Measurements from ENCODE around the gene PRKACB. TPM values are rescaled to one million over a fixed set of nuclear protein-coding genes. Genes with fewer than 3 reads are reported as not detected.
"Not testable (repeated sequence)": the region's sequence is repeated elsewhere in the genome, so short reads cannot be mapped to it uniquely, and the experiment has no call there.

The PRKACB gene
- total RNA-seq, 1 donor from 2014 or later, result 19.1 TPM

DNA sequence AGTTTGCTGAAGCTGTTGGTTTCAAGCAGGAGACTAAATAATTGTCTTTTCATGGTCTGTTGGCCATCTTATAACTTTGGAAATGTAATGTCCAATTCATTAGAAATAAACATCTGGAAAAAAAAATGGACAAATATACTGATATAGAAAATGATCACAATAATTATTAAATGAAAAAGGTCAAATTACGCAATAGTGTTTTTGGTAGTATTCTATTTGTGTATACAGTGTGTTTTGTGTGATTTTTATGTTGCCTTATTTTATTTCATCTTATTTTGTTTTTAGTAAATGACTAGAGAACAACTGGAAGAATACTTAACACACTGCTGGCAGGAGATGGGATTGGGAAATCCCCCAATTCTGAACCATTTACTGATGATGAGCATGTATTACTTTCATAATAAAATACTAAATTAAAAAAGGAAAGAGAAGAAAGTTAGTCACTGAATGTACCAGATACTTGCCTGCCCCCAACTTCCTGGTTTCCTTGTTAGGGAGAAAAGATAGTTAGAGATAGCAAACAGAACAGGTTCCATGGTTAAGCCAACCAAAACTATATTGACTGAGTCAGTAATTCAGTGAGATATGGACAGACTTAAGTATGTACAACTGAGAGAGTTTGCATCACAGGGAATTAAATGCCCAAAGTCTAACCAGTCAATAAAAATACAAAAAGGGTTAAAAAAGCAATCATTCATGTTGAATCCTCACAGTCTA is 133.4 kb downstream of the PRKACB start:
- peaks cover 5% of the 10 kb centered on the region for H3K27me3 Mint-ChIP-seq
- H3K4me1 Mint-ChIP-seq, result no peaks in the 10 kb centered on the region

DNA sequence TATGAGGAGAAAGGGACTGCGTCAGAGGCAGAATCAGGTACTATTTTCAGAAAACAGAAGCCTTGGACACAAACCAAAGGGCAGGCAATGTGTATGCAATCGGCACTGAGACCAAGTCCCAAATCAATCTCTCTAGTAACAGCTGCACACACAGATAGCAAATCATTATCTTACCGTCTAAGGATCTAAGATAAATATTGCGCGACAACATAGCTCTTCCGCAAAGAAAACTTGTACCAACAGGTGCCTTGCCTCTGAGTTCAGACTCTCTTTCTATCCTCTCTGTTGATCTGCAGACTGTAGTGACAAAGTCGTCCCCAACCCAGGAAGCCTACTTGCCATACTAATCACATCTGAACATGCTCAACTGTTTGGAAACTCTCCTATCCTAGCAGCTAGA is 134.8 kb downstream of the PRKACB start:
- intact Hi-C loops (cut with micrococcal nuclease), result no loop called here
- Mint-ChIP-seq H3K9me3 (peaks cover 10% of the 10 kb centered on the region), H3K36me3 (ENCODE audit: low read depth) (no peaks in the 10 kb centered on the region), H3K4me1 (no peaks in the 10 kb centered on the region), H3K27ac (no peak overlapping the region), H3K27me3 (peaks cover 12% of the 10 kb centered on the region), H3K4me3 (no peak overlapping the region)
- DNase-seq, result no peak

More for the DNA sequence above, 133.4 kb downstream of the PRKACB start:
- Mint-ChIP-seq H3K36me3 (ENCODE audit: low read depth) (no peaks in the 10 kb centered on the region), H3K9me3 (peaks cover 5% of the 10 kb centered on the region), H3K27ac (no peak overlapping the region), H3K4me3 (no peak overlapping the region)
- intact Hi-C loops (cut with micrococcal nuclease), result no loop called here
- no peak for DNase-seq

DNA sequence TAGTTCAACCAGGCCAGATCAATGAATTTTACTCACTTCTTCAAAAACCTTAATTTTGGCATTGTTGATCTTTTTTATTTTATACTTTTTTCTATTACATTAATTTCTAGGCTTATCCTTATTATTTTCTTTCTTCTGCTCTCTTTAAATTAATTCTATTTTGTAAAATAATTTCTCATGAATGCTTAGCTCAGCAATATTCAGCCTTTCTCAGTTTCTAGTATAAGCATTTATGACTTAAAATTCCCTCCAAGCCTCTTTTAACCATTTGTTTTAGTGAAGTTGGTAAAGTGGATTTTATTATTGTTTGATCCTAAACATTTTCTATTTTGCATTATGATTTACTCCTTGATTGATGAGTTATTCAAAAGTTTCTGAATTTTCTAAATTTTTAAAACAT is 136.8 kb downstream of the PRKACB start:
- intact Hi-C loops (cut with micrococcal nuclease), result no loop called here
- H3K36me3 Mint-ChIP-seq (ENCODE audit: low read depth), result no peaks in the 10 kb centered on the region
- no peaks in the 10 kb centered on the region for H3K4me1 Mint-ChIP-seq
- peaks cover 16% of the 10 kb centered on the region for H3K27me3 Mint-ChIP-seq
- H3K27ac Mint-ChIP-seq, result no peak overlapping the region
- peaks cover 10% of the 10 kb centered on the region for H3K9me3 Mint-ChIP-seq
- no peak overlapping the region for H3K4me3 Mint-ChIP-seq
- DNase-seq, result no peak

DNA sequence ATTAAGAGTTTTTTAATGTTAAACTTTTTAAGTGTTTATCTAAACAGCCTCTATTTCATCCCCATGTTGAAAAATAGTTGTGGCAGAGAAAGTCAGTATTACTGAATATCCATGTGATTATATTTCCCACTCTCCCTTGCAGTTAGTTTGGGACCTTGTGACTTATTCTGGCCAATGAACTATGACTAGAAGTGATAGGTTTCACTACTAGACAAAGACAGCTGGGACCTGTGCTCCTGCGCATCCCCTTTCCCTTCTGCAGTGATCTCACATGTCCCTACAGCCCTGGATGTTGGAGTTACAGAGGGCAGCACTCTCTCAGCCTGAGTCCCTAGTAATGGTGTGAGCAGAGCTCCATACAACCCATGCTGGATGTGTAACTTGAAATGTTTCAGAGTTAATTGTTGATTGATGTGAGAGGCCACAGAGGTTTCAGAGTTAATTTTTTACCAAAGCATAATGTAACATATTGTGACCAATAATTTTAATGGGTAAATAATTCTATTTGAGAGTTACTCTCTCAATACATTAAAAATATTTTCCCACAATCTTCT is 138.8 kb downstream of the PRKACB start:
- intact Hi-C loops (cut with micrococcal nuclease), result no loop called here
- no peak for DNase-seq
- Mint-ChIP-seq H3K9me3 (peaks cover 19% of the 10 kb centered on the region), H3K27me3 (peaks cover 21% of the 10 kb centered on the region), H3K27ac (no peak overlapping the region), H3K4me1 (no peaks in the 10 kb centered on the region), H3K4me3 (no peak overlapping the region), H3K36me3 (ENCODE audit: low read depth) (no peaks in the 10 kb centered on the region)

DNA sequence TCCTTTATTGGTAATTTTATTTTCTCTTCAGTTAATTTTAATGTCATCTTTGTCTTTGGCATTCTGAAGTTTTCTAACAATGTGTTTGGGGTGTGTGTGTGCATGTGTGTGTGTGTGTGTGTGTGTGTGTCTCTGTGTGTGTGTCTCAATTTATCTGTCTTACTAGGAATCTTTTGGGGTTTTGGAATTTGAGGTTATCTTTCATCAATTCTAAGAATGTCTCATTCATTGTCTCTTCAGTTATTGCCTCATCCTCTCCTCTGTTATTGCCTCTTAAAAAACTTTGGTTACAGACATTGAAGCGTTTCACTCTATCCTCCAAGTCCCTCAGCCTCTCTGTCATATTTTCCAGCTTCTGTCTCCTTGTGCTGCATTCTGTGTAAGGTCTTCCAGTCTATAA is 139.3 kb downstream of the PRKACB start:
- Mint-ChIP-seq H3K27me3 (peaks cover 21% of the 10 kb centered on the region), H3K4me1 (no peaks in the 10 kb centered on the region), H3K9me3 (peaks cover 19% of the 10 kb centered on the region), H3K4me3 (no peak overlapping the region), H3K27ac (no peak overlapping the region), H3K36me3 (ENCODE audit: low read depth) (no peaks in the 10 kb centered on the region)
- no peak for DNase-seq
- intact Hi-C loops (cut with micrococcal nuclease), result no loop called here

DNA sequence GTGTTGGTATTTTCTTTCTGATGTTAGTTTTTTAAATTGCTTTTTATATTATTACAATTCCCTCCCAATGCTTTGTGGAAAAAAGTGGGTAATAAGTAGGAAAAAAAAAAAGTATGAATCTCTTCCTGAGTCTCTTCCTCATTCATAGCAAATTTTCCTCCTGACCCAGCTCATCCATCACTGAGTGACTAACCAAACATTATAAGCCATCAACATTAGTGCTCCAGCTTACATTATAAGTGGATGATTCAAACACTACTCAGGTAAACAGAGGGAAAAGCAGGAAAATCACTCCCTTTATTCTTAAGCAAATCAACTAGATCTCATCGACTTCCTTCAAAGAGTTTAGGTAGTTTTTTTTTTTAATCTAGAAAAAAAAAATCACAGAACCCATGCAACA is 142.0 kb downstream of the PRKACB start:
- H3K9me3 Mint-ChIP-seq, result peaks cover 23% of the 10 kb centered on the region
- DNase-seq, result no peak
- no peak overlapping the region for H3K4me3 Mint-ChIP-seq
- intact Hi-C loops (cut with micrococcal nuclease), result no loop called here
- no peaks in the 10 kb centered on the region for H3K4me1 Mint-ChIP-seq
- H3K36me3 Mint-ChIP-seq (ENCODE audit: low read depth), result no peaks in the 10 kb centered on the region
- H3K27me3 Mint-ChIP-seq, result peaks cover 19% of the 10 kb centered on the region
- no peak overlapping the region for H3K27ac Mint-ChIP-seq

DNA sequence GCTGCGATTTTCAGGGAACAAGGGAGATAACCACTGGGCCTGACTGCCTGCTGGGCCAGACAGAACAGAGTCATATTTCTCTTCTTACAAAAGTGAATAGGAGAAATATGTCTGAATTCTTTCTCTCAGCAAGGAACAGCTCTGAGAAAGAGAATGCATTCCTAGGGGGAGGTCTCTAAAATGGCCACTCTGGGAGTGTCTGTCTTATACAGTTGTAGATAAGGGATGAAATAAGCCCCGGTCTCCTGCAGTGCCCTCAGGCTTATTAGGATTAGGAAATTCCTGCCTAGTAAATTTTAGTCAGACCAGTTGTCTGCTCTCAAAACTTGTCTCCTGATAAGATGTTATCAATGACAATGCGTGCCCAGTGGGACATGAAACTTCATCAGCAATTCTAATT is 143.3 kb downstream of the PRKACB start:
- DNase-seq; H3K4me3 Mint-ChIP-seq; H3K4me1 Mint-ChIP-seq; intact Hi-C loops (cut with micrococcal nuclease); H3K36me3 Mint-ChIP-seq (ENCODE audit: low read depth); H3K27ac Mint-ChIP-seq: not testable (repeated sequence)
- Mint-ChIP-seq H3K27me3 (peaks cover 25% of the 10 kb centered on the region), H3K9me3 (peaks cover 23% of the 10 kb centered on the region)

Other genes with a start within 250 kb of the PRKACB start
- 0.28 and 0.58 TPM in 2 replicates for gene TTLL7, start 145.1 kb upstream of the PRKACB start, total RNA-seq
- 0.21 TPM in 1 of 2 replicates, not detected in the other for gene SAMD13, start 157.4 kb downstream of the PRKACB start, total RNA-seq

Data from activated CD4-positive, alpha-beta T cell treated with anti-CD3 and anti-CD28 coated beads, Interleukin-2, amount 10 ng/mL, durations not matched to agents 24 days and 14 days (primary cell).